ENCODE measurements around the gene ODC1.

DNA sequence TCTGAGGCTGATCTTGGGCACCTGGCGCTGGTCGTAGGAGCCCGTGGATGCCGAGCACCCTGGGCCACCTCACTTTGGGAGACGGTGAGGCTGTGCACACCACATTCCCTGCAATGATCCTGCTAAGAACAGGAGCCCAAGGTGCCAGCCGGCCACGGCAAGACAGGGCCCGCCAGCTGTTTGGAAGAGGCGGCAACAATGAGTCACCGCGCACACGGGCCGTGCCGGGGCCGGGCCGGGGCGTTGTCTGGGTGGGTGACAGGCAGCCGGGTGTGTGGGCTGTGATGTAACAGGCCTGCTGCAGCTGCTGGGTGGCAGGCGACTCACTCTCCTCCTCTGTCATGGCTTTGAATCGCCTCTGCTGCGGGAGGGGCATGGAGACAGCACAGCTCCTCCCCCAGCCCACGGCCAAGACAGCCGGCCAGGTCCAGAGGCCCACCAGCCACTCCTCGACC is 49.7 kb upstream of the ODC1 start:
- 0 out of 2 replicates have a peak, but pooled peaks have one; percentile 69 for TF ChIP-seq EZH2 (IDR thresholded peaks at IDR 0.05; ENCODE audit: borderline replicate concordance, low read length)
- TF ChIP-seq, protein P1, sequence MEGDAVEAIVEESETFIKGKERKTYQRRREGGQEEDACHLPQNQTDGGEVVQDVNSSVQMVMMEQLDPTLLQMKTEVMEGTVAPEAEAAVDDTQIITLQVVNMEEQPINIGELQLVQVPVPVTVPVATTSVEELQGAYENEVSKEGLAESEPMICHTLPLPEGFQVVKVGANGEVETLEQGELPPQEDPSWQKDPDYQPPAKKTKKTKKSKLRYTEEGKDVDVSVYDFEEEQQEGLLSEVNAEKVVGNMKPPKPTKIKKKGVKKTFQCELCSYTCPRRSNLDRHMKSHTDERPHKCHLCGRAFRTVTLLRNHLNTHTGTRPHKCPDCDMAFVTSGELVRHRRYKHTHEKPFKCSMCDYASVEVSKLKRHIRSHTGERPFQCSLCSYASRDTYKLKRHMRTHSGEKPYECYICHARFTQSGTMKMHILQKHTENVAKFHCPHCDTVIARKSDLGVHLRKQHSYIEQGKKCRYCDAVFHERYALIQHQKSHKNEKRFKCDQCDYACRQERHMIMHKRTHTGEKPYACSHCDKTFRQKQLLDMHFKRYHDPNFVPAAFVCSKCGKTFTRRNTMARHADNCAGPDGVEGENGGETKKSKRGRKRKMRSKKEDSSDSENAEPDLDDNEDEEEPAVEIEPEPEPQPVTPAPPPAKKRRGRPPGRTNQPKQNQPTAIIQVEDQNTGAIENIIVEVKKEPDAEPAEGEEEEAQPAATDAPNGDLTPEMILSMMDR (IDR thresholded peaks at IDR 0.05; ENCODE audit: low read length) = no peak
